HG03135 (cell line): Measurements from ENCODE around the gene SFSWAP.
A peak's percentile ranks its signal among the peaks of the same experiment; 100 is the strongest.
"Not testable (repeated sequence)": the region's sequence is repeated elsewhere in the genome, so short reads cannot be mapped to it uniquely, and the experiment has no call there.

Source experiments
- ATAC-seq: cut with Tn5 transposase; IDR thresholded peaks from one replicate; pipeline ENCODE4 v1.9.1; 2021; ENCODE audit warnings: mild to moderate bottlenecking, moderate library complexity; ENCODE audit not compliant: unreplicated experiment

The SFSWAP gene

GRCh38 chr12:131756441-131756840 lies 45.6 kb downstream of the SFSWAP start:
- no peak for ATAC-seq

- no peak for ATAC-seq
Observed at GRCh38 chr12:131757111-131757510, 46.2 kb downstream of the SFSWAP start.

- ATAC-seq: no peak
Observed at GRCh38 chr12:131758016-131758739, 47.3 kb downstream of the SFSWAP start.

- ATAC-seq: no peak
Observed at GRCh38 chr12:131759176-131759575, 48.3 kb downstream of the SFSWAP start.

- ATAC-seq: no peak
Observed at GRCh38 chr12:131761638-131762037, 50.7 kb downstream of the SFSWAP start.

GRCh38 chr12:131764738-131765137 lies 53.8 kb downstream of the SFSWAP start:
- no peak for ATAC-seq

- no peak for ATAC-seq
Observed at GRCh38 chr12:131765961-131766360, 55.1 kb downstream of the SFSWAP start.

- ATAC-seq: no peak
Observed at GRCh38 chr12:131766382-131767107, 55.7 kb downstream of the SFSWAP start.

GRCh38 chr12:131770120-131770519 lies 59.2 kb downstream of the SFSWAP start:
- ATAC-seq: no peak

GRCh38 chr12:131771965-131772364 lies 61.1 kb downstream of the SFSWAP start:
- no peak for ATAC-seq

- ATAC-seq: peak; percentile 78
Observed at GRCh38 chr12:131773582-131774221, 62.8 kb downstream of the SFSWAP start.

- no peak for ATAC-seq
Observed at GRCh38 chr12:131774576-131775391, 63.9 kb downstream of the SFSWAP start.

- no peak for ATAC-seq
Observed at GRCh38 chr12:131775392-131776236, 64.7 kb downstream of the SFSWAP start.

GRCh38 chr12:131776237-131776889 lies 65.5 kb downstream of the SFSWAP start:
- no peak for ATAC-seq

- ATAC-seq: not testable (repeated sequence)
Observed at GRCh38 chr12:131777269-131777668, 66.4 kb downstream of the SFSWAP start.

- no peak for ATAC-seq
Observed at GRCh38 chr12:131779027-131779426, 68.1 kb downstream of the SFSWAP start.

- ATAC-seq: no peak
Observed at GRCh38 chr12:131782061-131782460, 71.2 kb downstream of the SFSWAP start.

GRCh38 chr12:131783915-131784541 lies 73.1 kb downstream of the SFSWAP start:
- ATAC-seq: peak; percentile 59
